Stomach (tissue), 9 donors: ENCODE results near the gene ZNF330. TPM values are rescaled to one million over a fixed set of nuclear protein-coding genes. Genes with fewer than 3 reads are reported as not detected.

ENCODE experiments used
- DNase-seq, 2 donors: peaks; one replicate each; pipeline versions ENCODE4 v3.0.0 to v3.0.0-alpha.2; 2013 to 2019
- H3K27ac ChIP-seq, 5 donors: fragments of 200-600 bp in 4 of 5; sonication (generic) in 4 of 5; one replicate each; pipeline ENCODE4 v1.5.1; 2013 to 2019; ENCODE audit warnings: mild to moderate bottlenecking in 1 of 5, moderate library complexity in 1 of 5
- H3K27me3 ChIP-seq, 3 donors: fragments of 200-600 bp; sonication (generic); one replicate each; pipeline ENCODE4 v1.5.1; 2017 to 2019; ENCODE audit warnings: mixed run types in 1 of 3
- H3K36me3 ChIP-seq, 4 donors: fragments of 200-600 bp; sonication (generic); 1 replicate in 3 of 4; 2 replicates in 1 of 4; pipeline ENCODE4 v1.5.1; 2016 to 2019
- H3K4me1 ChIP-seq, 4 donors: fragments of 200-600 bp; sonication (generic); one replicate each; pipeline ENCODE4 v1.5.1; 2016 to 2019
- H3K4me3 ChIP-seq, 4 donors: fragments of 200-600 bp; sonication (generic) in 3 of 4; one replicate each; pipeline ENCODE4 v1.5.1; 2016 to 2019; ENCODE audit warnings: mild to moderate bottlenecking in 1 of 4
- H3K9me3 ChIP-seq, 4 donors: fragments of 200-600 bp; sonication (generic); one replicate each; pipeline ENCODE4 v1.5.1; 2016 to 2019
- CTCF ChIP-seq, 7 experiments: fragments of 450-650 bp in 4 of 7; fragments of 200-600 bp in 3 of 7; sonication (generic) in 3 of 7; IDR thresholded peaks; one replicate each; pipeline ENCODE4 v1.5.1; 2016 to 2019; ENCODE audit warnings: antibody characterized with exemption in 7 of 7, control low read depth in 2 of 7, mild to moderate bottlenecking in 1 of 7
- EP300 ChIP-seq: sonication (generic); formaldehyde crosslinking; IDR thresholded peaks from one replicate; pipeline ENCODE4 v1.6.1; 2017; ENCODE audit warnings: antibody characterized with exemption
- POLR2A ChIP-seq, 4 donors: fragments of 450-650 bp; IDR thresholded peaks; one replicate each; pipeline ENCODE4 v1.6.1; 2016; ENCODE audit warnings: antibody characterized with exemption in 4 of 4, control low read depth in 2 of 4, mild to moderate bottlenecking in 1 of 4, moderate library complexity in 1 of 4
- POLR2AphosphoS5 ChIP-seq, 3 donors: sonication (generic); formaldehyde crosslinking; IDR thresholded peaks; one replicate each; pipeline ENCODE4 v1.6.1; 2016; ENCODE audit warnings: antibody characterized with exemption in 3 of 3
- WGBS, 5 donors: extraction: QIAGEN DNeasy Blood & Tissue Kit in 3 of 5; methylation state at CpG; one replicate each; pipeline versions ENCODE4 v1.1.5 to v1.1.7; 2013 to 2018; 5-methylcytosine and 5-hydroxymethylcytosine counted together
- intact Hi-C: fragments of 100-400 bp; cut with DNase I; formaldehyde crosslinking; loops from one replicate; pipeline ENCODE4 v1.15.1; 2023; ENCODE audit warnings: low total_unique reads
- polyA plus RNA-seq, 3 donors: library from polyadenylated mRNA; stranded (reverse); fragments of 200-250 nt; gene quantifications; one replicate each; pipeline ENCODE4 v1.2.3, GENCODE V29; 2013
- total RNA-seq, 5 donors: library from RNA; depleted of rRNA; stranded (reverse); fragments of >200 nt; gene quantifications; one replicate each; pipeline versions ENCODE4 v1.1.0 to v1.2.3, GENCODE V29; 2014 to 2016
- donor health status: healthy with polysubstance abuse.
- donor health status: Bipolar disorder and iron deficiency.
- donor health status: healthy.

ZNF330 gene
- total and polyA plus RNA-seq, 8 donors: 5.5 to 68.3 (median 22.4) TPM

GRCh38 chr4:141248486-141248885 is 27.8 kb downstream of the ZNF330 start:
- no peak overlapping the region for H3K4me3 ChIP-seq
- H3K4me1 ChIP-seq: no peaks in the 10 kb centered on the region
- intact Hi-C loops: no loop called here
- no peaks in the 10 kb centered on the region for H3K27me3 ChIP-seq
- H3K9me3 ChIP-seq: no peaks in the 10 kb centered on the region
- no peak for TF ChIP-seq CTCF (IDR thresholded peaks at IDR 0.05)
- TF ChIP-seq POLR2AphosphoS5 (IDR thresholded peaks at IDR 0.05): no peak
- no peak for TF ChIP-seq EP300
- no peak for DNase-seq
- H3K36me3 ChIP-seq: no peaks in the 10 kb centered on the region
- no peak overlapping the region for H3K27ac ChIP-seq

- TF ChIP-seq POLR2A (IDR thresholded peaks at IDR 0.05) (no peak), EP300 (no peak), POLR2AphosphoS5 (IDR thresholded peaks at IDR 0.05) (no peak), CTCF (IDR thresholded peaks at IDR 0.05) (no peak)
- intact Hi-C loops: no loop called here
Observed at GRCh38 chr4:141254326-141254725, 33.6 kb downstream of the ZNF330 start.

GRCh38 chr4:141255016-141255415 is 34.3 kb downstream of the ZNF330 start:
- Histone ChIP-seq H3K27ac (no peak overlapping the region), H3K4me1 (no peaks in the 10 kb centered on the region), H3K4me3 (no peak overlapping the region), H3K9me3 (no peaks in the 10 kb centered on the region), H3K27me3 (peaks cover 0 to 8% (median 0%) of the 10 kb centered on the region in 3 donors), H3K36me3 (no peaks in the 10 kb centered on the region)
- TF ChIP-seq EP300 (no peak), POLR2AphosphoS5 (IDR thresholded peaks at IDR 0.05) (no peak), POLR2A (IDR thresholded peaks at IDR 0.05) (no peak), CTCF (IDR thresholded peaks at IDR 0.05) (no peak)
- intact Hi-C loops: no loop called here
- no peak for DNase-seq
- WGBS, 5 donors: 86 to 93% (median 87%) methylated on average over 1 to 2 of the region's 2 CpGs

More at GRCh38 chr4:141254326-141254725, 33.6 kb downstream of the ZNF330 start:
- no peak for DNase-seq
- Histone ChIP-seq H3K4me1 (no peaks in the 10 kb centered on the region), H3K36me3 (no peaks in the 10 kb centered on the region), H3K27me3 (peaks cover 0 to 8% (median 0%) of the 10 kb centered on the region in 3 donors), H3K27ac (no peak overlapping the region), H3K9me3 (no peaks in the 10 kb centered on the region), H3K4me3 (no peak overlapping the region)

- TF ChIP-seq CTCF (IDR thresholded peaks at IDR 0.05) (no peak), POLR2AphosphoS5 (IDR thresholded peaks at IDR 0.05) (no peak), EP300 (no peak), POLR2A (IDR thresholded peaks at IDR 0.05) (no peak)
- no peak for DNase-seq
- Histone ChIP-seq H3K4me3 (no peak overlapping the region), H3K36me3 (no peaks in the 10 kb centered on the region), H3K27me3 (peaks cover 0 to 8% (median 0%) of the 10 kb centered on the region in 3 donors), H3K27ac (no peak overlapping the region), H3K4me1 (no peaks in the 10 kb centered on the region), H3K9me3 (no peaks in the 10 kb centered on the region)
- intact Hi-C loops: no loop called here
Observed at GRCh38 chr4:141258558-141258957, 37.9 kb downstream of the ZNF330 start.

GRCh38 chr4:141275834-141276233 is 55.1 kb downstream of the ZNF330 start:
- 41 to 84% (median 75%) methylated on average over 1 of the region's 1 CpG for WGBS, 5 donors
- intact Hi-C loops: no loop called here
- Histone ChIP-seq H3K4me1 (no peaks in the 10 kb centered on the region), H3K27ac (no peak overlapping the region), H3K4me3 (no peak overlapping the region), H3K36me3 (no peaks in the 10 kb centered on the region), H3K9me3 (no peaks in the 10 kb centered on the region), H3K27me3 (no peaks in the 10 kb centered on the region)
- DNase-seq: no peak
- TF ChIP-seq POLR2AphosphoS5 (IDR thresholded peaks at IDR 0.05) (no peak), CTCF (IDR thresholded peaks at IDR 0.05) (no peak), EP300 (no peak), POLR2A (IDR thresholded peaks at IDR 0.05) (no peak)
